SJSA1 (cell line): ENCODE results near the gene PANK4. TPM values are rescaled to one million over a fixed set of nuclear protein-coding genes. Genes with fewer than 3 reads are reported as not detected.

Source experiments
- DNase-seq, 2 experiments: peaks; one replicate each; pipeline ENCODE4 v3.0.0-alpha.2; 2015 to 2020; ENCODE audit warnings: low spot score in 2 of 2, low read depth in 1 of 2
- H3K27ac ChIP-seq: fragments of 250-450 bp; sonication (Bioruptor Pico); 2 replicates; pipeline ENCODE4 v1.5.1; 2020; ENCODE audit warnings: mild to moderate bottlenecking, moderate library complexity
- H3K27me3 ChIP-seq: fragments of 250-450 bp; sonication (Bioruptor Pico); replicated peaks from 2 replicates; pipeline ENCODE4 v1.5.1; 2020; ENCODE audit warnings: mild to moderate bottlenecking, moderate library complexity
- H3K36me3 ChIP-seq: fragments of 250-450 bp; sonication (Bioruptor Pico); 2 replicates; pipeline ENCODE4 v1.5.1; 2020; ENCODE audit warnings: mild to moderate bottlenecking
- H3K4me1 ChIP-seq: fragments of 250-450 bp; sonication (Bioruptor Pico); replicated peaks from 2 replicates; pipeline ENCODE4 v1.6.1; 2021; ENCODE audit warnings: mild to moderate bottlenecking
- H3K4me3 ChIP-seq: fragments of 250-450 bp; sonication (Bioruptor Pico); 2 replicates; pipeline ENCODE4 v1.5.1; 2020; ENCODE audit warnings: mild to moderate bottlenecking
- H3K9me3 ChIP-seq: fragments of 250-450 bp; sonication (Bioruptor Pico); replicated peaks from 2 replicates; pipeline ENCODE4 v1.5.1; 2020; ENCODE audit warnings: mild to moderate bottlenecking
- total RNA-seq: library from RNA; depleted of rRNA; stranded (reverse); fragments of >200 nt; shearing (Covaris generic); gene quantifications from 2 replicates; pipeline ENCODE4 v1.2.3, GENCODE V29; 2014

PANK4 gene
- total RNA-seq, 1 experiment from 2014 or later, result 39.9 TPM

GRCh38 chr1:2479618-2480017 is 46.8 kb downstream of the PANK4 start:
- H3K4me1 ChIP-seq, result no peaks in the 10 kb centered on the region
- no peaks in the 10 kb centered on the region for H3K36me3 ChIP-seq
- no peaks in the 10 kb centered on the region for H3K27me3 ChIP-seq
- no peak for DNase-seq
- no peaks in the 10 kb centered on the region for H3K9me3 ChIP-seq
- H3K27ac ChIP-seq, result no peak overlapping the region
- no peak overlapping the region for H3K4me3 ChIP-seq

DNA sequence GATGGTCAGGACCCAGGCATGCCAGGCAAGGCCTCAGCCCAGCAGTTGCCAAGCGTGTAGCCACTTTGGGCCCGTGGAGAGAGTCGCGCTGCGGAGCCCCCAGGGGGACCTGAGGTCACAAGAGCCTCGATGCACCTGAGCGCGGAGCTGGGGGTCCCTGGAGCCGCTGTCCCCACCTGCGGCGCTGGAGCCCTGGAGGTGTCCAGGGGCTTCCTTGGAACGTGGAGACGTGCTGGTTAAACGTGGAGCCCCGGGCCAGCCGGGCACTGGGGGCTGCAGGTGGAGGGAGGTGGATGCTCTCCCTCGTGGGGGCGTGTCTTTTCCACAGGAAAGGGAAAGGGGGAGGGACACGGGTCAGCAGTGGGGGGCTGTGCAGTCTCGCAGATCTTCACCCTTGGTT is 47.2 kb downstream of the PANK4 start:
- no peaks in the 10 kb centered on the region for H3K27me3 ChIP-seq
- H3K36me3 ChIP-seq, result no peaks in the 10 kb centered on the region
- H3K4me1 ChIP-seq, result no peaks in the 10 kb centered on the region
- H3K4me3 ChIP-seq, result no peak overlapping the region
- DNase-seq, result no peak
- H3K27ac ChIP-seq, result no peak overlapping the region
- H3K9me3 ChIP-seq, result no peaks in the 10 kb centered on the region

- H3K4me1 ChIP-seq, result no peaks in the 10 kb centered on the region; the same call in 1 of the 2 replicates
- no peak overlapping the region for H3K4me3 ChIP-seq
- no peak overlapping the region for H3K27ac ChIP-seq
- no peaks in the 10 kb centered on the region for H3K9me3 ChIP-seq
- no peak for DNase-seq
- H3K36me3 ChIP-seq, result no peaks in the 10 kb centered on the region
- 0 out of 2 replicates have a peak, but pooled peaks cover 2% of the 10 kb centered on the region for H3K27me3 ChIP-seq
Observed at GRCh38 chr1:2477791-2478499, 48.5 kb downstream of the PANK4 start.

DNA sequence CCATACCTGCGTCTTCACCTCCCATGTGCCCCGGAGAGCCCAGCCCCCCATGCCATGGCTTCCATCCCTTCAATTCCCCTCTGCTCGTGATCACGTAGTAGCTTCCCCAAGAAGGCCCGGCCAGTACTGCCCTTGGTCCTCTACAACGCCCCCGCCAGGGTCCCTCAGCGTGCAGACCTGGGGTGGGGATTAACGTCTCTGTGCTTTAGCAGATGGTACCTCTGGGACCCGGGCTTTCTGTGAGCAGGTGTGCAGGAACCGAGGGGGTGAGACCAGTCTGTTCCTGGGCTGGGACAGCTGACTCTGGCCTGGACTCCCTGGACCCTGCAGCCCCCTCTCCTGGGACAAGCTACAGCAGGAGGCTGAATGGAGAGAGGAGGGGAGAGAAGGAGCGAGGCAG is 49.1 kb downstream of the PANK4 start:
- Histone ChIP-seq H3K4me3 (no peak overlapping the region), H3K9me3 (no peaks in the 10 kb centered on the region), H3K4me1 (peaks cover 5% of the 10 kb centered on the region), H3K27ac (no peak overlapping the region), H3K36me3 (no peaks in the 10 kb centered on the region), H3K27me3 (peaks cover 8% of the 10 kb centered on the region; the same call in 1 of the 2 replicates)
- DNase-seq, result no peak

DNA sequence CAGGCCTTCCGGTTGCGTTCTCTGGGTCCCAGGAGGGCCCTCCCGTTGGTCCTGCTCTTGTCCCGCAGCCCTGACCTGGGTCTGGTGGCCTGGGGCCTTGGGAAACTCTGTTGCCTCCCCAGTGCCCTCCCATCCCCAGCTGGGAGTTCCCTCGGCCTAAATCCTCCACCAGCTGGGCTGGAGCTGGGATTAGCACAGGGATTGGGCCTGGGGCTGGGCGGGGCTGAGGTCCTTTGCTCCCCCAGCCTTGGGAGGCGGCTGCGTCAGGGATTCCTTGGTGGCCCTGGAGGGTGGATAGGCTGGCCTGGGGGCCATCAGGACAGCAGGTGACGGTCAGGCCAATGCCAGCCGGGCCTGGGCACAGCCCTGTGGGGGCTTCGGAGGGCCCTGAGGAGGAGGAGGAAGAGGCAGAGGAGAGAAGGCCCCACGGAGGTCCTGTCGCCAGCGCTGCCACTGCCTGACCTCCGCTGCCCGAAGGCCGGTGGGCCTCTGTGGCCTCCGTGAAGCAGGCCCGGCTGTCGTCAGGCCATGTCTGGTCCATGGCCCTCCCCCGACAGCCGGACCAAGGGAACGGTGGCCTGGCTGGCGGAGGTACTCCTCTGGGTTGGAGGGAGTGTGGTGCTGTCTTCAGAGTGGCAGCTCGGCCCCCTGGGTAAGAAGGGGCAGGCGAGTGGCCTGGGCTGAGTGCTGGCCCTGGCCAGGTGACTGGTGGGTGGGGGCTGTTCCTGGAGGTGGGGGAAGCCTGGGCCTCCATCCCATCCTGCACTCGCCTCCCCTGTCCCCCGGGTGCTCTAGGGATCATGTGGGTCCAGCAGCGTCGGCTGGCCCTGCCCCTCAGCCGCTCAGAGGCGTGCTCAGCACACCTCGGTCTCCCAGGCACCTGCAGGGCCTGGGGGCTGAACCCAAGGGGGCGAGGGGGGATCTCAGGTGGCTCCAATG is 50.1 kb downstream of the PANK4 start, which contains the start of gene PLCH2:
Gene PLCH2, plus strand, starts transcription at position 229 of the 939 bp plus-strand sequence. Its CDS starts 300 bp downstream, at position 529.
- Histone ChIP-seq H3K4me1 (peaks cover 11% of the 10 kb centered on the region), H3K27me3 (peaks cover 10% of the 10 kb centered on the region; the same call in 1 of the 2 replicates), H3K4me3 (no peak within 1 kb of the TSS), H3K27ac (no peak within 1 kb of the TSS), H3K36me3 (no peaks in the 10 kb centered on the region), H3K9me3 (no peaks in the 10 kb centered on the region)
- DNase-seq, result no peak

DNA sequence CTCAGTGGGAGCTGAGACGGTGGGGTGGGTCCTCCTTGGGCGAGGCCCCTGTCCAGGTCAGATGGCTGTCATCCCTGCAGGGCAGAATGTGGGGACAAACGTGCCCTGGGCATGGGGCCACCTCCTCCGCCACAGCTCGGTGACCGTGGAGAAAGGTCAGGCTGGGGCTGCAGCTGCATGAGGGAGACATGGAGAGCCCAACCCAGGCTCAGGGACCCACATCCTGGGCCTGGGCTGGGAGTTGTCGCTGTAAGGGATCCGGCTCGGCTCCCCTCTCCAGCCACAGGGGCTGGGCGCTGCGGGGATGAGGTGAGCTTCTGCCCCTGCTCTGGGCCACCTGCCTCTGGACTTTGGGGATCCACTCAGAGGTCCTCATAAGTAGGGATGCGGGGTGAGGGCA is 50.8 kb downstream of the PANK4 start:
- Histone ChIP-seq H3K9me3 (no peaks in the 10 kb centered on the region), H3K27me3 (peaks cover 12% of the 10 kb centered on the region; the same call in 1 of the 2 replicates), H3K4me3 (no peak overlapping the region), H3K4me1 (peaks cover 11% of the 10 kb centered on the region), H3K36me3 (no peaks in the 10 kb centered on the region), H3K27ac (no peak overlapping the region)
- DNase-seq, result no peak

DNA sequence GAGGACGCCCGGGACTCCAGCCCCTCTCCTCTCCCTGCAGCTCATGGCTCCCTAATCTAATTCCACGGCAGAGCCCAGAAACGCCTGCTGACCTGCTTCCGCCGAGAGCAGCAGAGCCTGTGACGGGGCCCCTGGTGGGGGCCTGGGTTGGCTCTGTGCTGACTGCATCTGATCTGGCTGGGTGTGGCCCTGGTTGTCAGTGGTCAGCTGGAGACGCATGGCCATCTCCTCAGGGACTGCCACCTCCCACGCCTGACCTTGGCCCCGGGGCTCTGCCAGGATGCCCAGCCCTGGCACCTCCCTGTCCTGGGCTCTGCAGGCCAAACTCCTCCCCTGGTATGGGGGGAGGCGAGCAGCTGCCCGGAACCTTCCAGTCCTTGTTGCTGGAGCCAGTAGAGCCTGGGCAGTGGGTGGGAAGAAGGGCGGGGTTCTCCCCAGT is 51.4 kb downstream of the PANK4 start:
- H3K4me3 ChIP-seq, result no peak overlapping the region
- no peaks in the 10 kb centered on the region for H3K36me3 ChIP-seq
- no peak for DNase-seq
- H3K9me3 ChIP-seq, result no peaks in the 10 kb centered on the region
- peaks cover 11% of the 10 kb centered on the region for H3K4me1 ChIP-seq
- H3K27ac ChIP-seq, result no peak overlapping the region
- H3K27me3 ChIP-seq, result peaks cover 16% of the 10 kb centered on the region; the same call in 1 of the 2 replicates

- peaks cover 11% of the 10 kb centered on the region for H3K4me1 ChIP-seq
- H3K36me3 ChIP-seq, result no peaks in the 10 kb centered on the region
- no peak for DNase-seq
- H3K4me3 ChIP-seq, result no peak overlapping the region
- no peak overlapping the region for H3K27ac ChIP-seq
- H3K27me3 ChIP-seq, result peaks cover 18% of the 10 kb centered on the region
- H3K9me3 ChIP-seq, result no peaks in the 10 kb centered on the region
Observed at GRCh38 chr1:2474104-2474844, 52.1 kb downstream of the PANK4 start.

GRCh38 chr1:2473198-2473597 is 53.2 kb downstream of the PANK4 start:
- Histone ChIP-seq H3K27me3 (peaks cover 24% of the 10 kb centered on the region), H3K9me3 (no peaks in the 10 kb centered on the region), H3K4me1 (peaks cover 11% of the 10 kb centered on the region), H3K36me3 (no peaks in the 10 kb centered on the region), H3K27ac (no peak overlapping the region), H3K4me3 (no peak overlapping the region)
- no peak for DNase-seq

DNA sequence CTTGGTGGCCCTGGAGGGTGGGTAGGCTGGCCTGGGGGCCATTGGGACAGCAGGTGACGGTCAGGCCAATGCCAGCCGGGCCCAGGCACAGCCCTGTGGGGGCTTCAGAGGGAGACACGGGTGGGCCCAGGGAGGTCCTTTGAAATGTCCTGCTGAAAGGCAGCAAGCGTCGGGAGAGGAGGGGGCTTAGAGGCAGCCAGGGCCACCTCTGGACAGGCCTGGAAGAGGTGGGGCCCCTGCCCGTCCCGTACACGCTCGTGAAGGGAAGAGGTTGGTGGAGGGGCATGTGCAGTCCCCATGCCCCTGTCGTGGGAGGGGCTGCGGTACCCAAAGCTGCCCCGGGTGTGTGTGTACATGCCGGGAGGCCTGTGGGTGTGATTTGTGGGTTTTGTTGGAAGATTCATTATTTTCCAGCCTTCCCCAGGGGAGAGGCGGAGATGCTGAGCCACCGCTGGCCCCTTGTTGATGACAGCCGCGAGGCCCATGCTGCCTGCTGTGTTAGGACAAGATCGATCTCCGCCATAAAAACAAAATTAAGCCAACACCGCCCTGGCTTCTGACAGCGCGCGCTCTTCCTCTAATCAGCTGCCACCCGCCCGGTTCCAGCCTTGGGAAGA is 53.7 kb downstream of the PANK4 start:
- Histone ChIP-seq H3K36me3 (no peaks in the 10 kb centered on the region), H3K4me3 (no peak overlapping the region), H3K27me3 (peaks cover 28% of the 10 kb centered on the region), H3K27ac (no peak overlapping the region), H3K4me1 (peaks cover 11% of the 10 kb centered on the region), H3K9me3 (no peaks in the 10 kb centered on the region)
- no peak for DNase-seq

DNA sequence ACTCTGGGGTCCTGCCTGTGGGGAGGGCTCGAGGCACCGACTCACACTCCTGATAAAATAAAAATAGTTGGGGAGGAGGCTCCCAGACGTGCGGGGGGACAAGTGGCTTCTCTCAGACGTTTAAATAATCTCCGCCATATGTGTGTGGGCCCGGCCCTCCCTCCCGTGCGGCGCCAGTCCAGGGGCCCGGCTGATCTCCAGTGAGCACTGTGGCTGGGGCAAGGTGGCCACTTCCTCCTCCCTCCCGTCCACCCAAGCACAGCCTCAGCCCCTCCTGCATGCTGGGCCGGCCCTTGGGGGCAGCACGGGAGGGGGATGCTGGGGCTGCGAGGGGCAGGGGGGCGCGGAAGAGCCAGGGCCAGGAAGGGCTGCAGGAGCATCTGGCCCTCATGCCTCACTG is 54.3 kb downstream of the PANK4 start:
- H3K27ac ChIP-seq, result no peak overlapping the region
- peaks cover 11% of the 10 kb centered on the region for H3K4me1 ChIP-seq
- H3K27me3 ChIP-seq, result peaks cover 28% of the 10 kb centered on the region
- H3K36me3 ChIP-seq, result no peaks in the 10 kb centered on the region
- no peaks in the 10 kb centered on the region for H3K9me3 ChIP-seq
- no peak overlapping the region for H3K4me3 ChIP-seq
- no peak for DNase-seq

GRCh38 chr1:2471587-2472001 is 54.8 kb downstream of the PANK4 start:
- no peaks in the 10 kb centered on the region for H3K9me3 ChIP-seq
- no peaks in the 10 kb centered on the region for H3K36me3 ChIP-seq
- H3K27ac ChIP-seq, result no peak overlapping the region
- peaks cover 28% of the 10 kb centered on the region for H3K27me3 ChIP-seq
- no peak overlapping the region for H3K4me3 ChIP-seq
- H3K4me1 ChIP-seq, result peaks cover 11% of the 10 kb centered on the region
- no peak for DNase-seq

DNA sequence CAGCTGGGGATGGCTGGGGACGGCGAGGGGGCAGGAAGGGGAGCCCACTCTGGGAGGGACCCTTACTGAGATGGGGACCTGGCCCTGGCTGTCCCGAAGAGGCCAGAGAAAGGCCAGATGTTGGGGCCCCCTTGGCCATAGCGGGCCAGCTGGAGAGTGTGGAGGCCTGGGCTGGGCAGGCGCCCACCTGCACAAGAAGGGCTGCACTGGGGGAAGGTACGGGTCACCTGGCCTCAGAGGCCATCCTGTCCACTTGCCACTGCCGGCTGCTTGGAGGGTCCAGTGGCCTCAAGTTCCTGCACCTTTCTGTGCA is 55.3 kb downstream of the PANK4 start:
- DNase-seq, result no peak
- H3K27ac ChIP-seq, result no peak overlapping the region
- no peaks in the 10 kb centered on the region for H3K36me3 ChIP-seq
- H3K27me3 ChIP-seq, result peaks cover 28% of the 10 kb centered on the region
- H3K4me3 ChIP-seq, result no peak overlapping the region
- no peaks in the 10 kb centered on the region for H3K9me3 ChIP-seq
- H3K4me1 ChIP-seq, result peaks cover 11% of the 10 kb centered on the region
